Kidney epithelial cell (primary cell): ENCODE data around the gene MAPKAP1. TPM values are rescaled to one million over a fixed set of nuclear protein-coding genes. Genes with fewer than 3 reads are reported as not detected.
"Not testable (repeated sequence)": the region's sequence is repeated elsewhere in the genome, so short reads cannot be mapped to it uniquely, and the experiment has no call there.

Experiments used
- DNase-seq: peaks from one replicate; pipeline ENCODE4 v3.0.0-alpha.2; 2010; ENCODE audit warnings: low read depth
- H3K27me3 ChIP-seq: 2 replicates; pipeline ENCODE4 v1.6.0; 2011; ENCODE audit warnings: low read length; ENCODE audit not compliant: control insufficient read depth, insufficient read depth
- H3K36me3 ChIP-seq: 2 replicates; pipeline ENCODE4 v1.5.1; 2011; ENCODE audit warnings: low read length; ENCODE audit not compliant: control insufficient read depth, insufficient read depth
- H3K4me3 ChIP-seq: 2 replicates; pipeline ENCODE4 v1.5.1; 2011; ENCODE audit warnings: low read depth, mild to moderate bottlenecking, control low read depth, low read length
- total RNA-seq: library from RNA; depleted of rRNA; stranded (reverse); fragments of >200 nt; gene quantifications from 2 replicates; pipeline ENCODE4 v1.2.3, GENCODE V29; 2015
- TF ChIP-seq, protein P1 (sequence below): IDR thresholded peaks from 2 replicates; pipeline ENCODE4 v1.5.1; 2011; ENCODE audit warnings: mild to moderate bottlenecking, moderate library complexity, low read length, control low read depth, inconsistent platforms; ENCODE audit not compliant: insufficient read depth, poor library complexity, severe bottlenecking

The MAPKAP1 gene
- total RNA-seq, 1 donor from 2014 or later = 101 TPM

DNA sequence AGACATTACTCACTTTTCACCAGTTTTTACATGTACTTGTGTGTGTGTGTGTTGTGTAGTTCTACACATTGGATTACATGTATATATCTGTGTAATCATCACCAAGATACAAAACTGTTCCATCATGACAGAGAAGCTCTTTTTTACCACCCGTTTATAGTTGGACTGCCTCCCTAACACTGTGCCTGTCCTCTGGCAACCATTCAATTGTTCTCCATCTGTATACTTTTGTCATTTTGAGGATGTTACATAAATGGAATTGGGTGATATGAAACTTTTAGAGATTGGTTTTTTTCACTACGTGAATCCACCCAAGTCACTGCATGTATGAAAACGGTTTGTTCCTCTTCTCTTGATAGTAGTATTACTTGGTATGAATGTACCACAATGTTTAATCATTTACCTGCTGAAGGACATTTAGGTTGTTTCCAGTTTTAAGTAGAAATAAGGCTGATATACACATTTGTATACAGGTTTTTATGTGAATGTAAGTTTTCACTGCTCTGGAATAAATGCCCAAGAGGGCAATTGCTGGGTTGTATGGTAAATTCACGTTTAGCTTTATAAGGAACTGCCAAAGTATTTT is 126.2 kb downstream of the MAPKAP1 start:
- no peak for DNase-seq
- no peaks in the 10 kb centered on the region for H3K36me3 ChIP-seq
- H3K27me3 ChIP-seq = no peaks in the 10 kb centered on the region
- no peak overlapping the region for H3K4me3 ChIP-seq
- TF ChIP-seq, protein P1, sequence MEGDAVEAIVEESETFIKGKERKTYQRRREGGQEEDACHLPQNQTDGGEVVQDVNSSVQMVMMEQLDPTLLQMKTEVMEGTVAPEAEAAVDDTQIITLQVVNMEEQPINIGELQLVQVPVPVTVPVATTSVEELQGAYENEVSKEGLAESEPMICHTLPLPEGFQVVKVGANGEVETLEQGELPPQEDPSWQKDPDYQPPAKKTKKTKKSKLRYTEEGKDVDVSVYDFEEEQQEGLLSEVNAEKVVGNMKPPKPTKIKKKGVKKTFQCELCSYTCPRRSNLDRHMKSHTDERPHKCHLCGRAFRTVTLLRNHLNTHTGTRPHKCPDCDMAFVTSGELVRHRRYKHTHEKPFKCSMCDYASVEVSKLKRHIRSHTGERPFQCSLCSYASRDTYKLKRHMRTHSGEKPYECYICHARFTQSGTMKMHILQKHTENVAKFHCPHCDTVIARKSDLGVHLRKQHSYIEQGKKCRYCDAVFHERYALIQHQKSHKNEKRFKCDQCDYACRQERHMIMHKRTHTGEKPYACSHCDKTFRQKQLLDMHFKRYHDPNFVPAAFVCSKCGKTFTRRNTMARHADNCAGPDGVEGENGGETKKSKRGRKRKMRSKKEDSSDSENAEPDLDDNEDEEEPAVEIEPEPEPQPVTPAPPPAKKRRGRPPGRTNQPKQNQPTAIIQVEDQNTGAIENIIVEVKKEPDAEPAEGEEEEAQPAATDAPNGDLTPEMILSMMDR = no peak

DNA sequence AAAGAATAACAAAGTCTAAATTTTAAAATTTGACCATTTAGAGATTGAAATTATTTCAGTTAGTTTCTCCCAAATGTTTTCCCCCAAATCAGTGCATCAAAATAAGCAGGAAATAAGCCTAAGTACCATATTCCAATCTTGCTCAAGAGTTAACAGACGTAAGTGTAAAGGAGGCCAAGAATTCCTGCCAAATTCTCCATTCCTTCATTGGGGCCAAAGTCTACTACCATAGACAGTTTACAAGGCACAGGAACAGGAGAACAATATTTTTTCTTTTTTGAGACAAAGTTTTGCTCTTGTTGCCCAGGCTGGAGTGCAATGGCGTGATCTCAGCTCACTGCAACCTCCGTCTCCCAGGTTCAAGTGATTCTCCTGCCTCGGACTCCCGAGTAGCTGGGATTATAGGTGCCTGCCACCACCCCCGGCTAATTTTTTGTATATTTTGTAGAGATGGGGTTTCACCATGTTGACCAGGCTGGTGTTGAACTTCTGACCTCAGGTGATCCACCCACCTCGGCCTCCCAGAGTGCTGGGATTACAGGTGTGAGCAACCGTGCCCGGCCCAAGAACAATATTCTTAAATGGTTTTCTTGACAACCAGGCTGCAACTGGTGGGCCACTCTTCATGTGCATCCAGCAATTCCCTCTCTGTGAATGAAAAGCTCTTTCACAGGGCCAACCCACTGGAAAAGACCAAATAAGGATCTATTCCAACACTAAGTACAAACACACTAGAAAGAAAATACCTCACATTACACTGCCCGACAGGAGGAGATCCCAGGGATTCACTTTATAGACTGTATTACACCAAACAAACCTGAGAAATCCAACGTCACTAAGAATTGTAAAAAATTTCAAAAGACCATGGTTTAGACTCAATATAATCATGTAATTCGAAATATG is 127.7 kb downstream of the MAPKAP1 start:
- H3K4me3 ChIP-seq = no peak overlapping the region
- no peak for DNase-seq
- TF ChIP-seq, protein P1 = no peak

DNA sequence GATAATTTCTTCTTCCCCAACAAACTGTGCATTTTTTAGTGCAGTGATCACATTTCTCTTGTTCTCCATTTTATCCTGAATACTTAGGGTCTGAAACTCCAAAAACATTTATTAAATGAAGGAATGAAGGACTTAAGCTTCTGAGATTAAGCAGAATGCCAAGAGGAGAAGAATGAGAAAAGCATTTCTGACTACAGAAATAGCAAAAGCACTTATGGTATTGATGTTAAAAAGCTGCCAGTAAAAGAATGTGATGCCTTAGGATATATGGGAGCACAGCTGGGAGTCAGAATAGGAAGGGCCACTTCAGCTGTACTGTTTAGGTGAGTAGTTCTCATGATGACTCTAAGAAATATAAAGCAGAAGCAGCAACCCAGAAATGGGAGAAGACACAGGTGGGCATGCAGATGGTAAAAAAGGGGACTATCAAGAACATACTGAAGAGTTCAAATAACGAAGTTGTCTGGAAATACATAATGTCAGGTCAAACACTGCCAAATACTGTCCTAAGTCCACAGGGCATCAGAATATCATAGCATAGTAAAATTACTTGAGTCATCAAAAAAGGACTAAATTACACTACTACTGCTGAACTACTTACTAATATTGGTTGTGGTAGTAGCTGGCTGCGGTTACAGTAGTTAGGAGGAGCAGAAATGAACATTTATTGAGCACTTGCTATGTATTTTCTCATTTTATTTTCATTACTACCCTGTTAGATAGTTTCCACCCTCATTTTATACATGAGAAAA is 132.7 kb downstream of the MAPKAP1 start:
- Histone ChIP-seq H3K36me3 (no peaks in the 10 kb centered on the region), H3K27me3 (no peaks in the 10 kb centered on the region), H3K4me3 (no peak overlapping the region)
- TF ChIP-seq, protein P1 = no peak
- DNase-seq = no peak

More for the DNA sequence above, 127.7 kb downstream of the MAPKAP1 start:
- Histone ChIP-seq H3K36me3 (no peaks in the 10 kb centered on the region), H3K27me3 (no peaks in the 10 kb centered on the region)

DNA sequence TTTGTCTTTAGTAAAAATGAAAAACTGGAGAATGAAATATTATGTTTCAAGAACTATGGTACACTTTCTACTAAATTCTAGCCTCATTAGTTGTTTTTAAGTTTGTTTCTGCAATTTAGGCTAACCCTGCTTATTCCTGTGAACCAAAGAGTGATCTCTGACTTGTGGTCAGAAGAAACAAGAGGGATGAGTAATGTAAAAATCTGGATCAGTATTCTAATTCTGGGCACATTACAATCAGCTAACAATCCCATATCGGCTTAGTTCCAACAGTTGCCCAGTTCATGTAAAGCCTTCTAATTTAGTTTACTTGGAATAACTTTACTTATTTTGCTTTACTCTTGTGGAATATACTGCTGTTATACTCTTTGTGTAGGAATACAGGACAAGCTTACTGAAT is 134.5 kb downstream of the MAPKAP1 start:
- not testable (repeated sequence) for DNase-seq, H3K27me3 ChIP-seq, H3K4me3 ChIP-seq, H3K36me3 ChIP-seq

DNA sequence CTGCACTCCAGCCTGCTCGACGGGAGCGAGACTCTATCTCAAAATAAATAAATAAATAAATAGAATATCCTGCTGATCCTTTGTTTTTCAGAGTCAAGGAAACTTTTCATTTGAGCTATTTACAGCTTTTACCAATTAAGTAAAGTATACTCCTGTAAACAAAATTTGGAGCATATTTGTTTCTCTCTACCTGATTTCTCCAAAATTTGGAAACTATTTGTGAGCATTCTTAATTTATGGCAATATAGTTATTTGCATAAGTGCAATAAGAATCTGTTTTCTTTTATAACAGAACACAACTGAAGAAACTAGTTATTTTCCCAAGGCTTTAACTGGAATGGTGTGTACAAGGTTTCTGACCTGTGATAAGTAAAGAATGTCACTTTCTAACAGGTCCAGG is 135.2 kb downstream of the MAPKAP1 start:
- H3K4me3 ChIP-seq = not testable (repeated sequence)

DNA sequence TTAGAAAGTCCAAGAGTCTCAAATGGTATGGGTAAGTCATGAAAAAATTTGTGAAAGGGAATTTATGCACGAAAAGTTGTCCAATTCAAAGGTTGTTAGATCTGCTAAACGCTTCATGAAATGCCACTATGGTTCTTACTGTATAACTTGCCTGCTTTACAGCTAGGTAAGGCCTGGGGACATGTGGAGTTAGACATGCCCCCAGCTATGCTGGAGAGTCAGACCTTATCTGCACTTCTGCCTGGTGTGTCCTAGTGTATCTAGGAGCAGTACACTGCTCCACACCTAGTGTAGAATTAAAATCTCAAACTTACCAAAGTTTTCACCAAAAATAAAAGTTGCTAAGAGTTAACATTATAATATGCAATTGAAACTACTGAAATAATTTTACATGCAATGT is 136.8 kb downstream of the MAPKAP1 start:
- DNase-seq = no peak
- Histone ChIP-seq H3K4me3 (no peak overlapping the region), H3K27me3 (no peaks in the 10 kb centered on the region), H3K36me3 (no peaks in the 10 kb centered on the region)
- TF ChIP-seq, protein P1 = no peak

More for the DNA sequence above, 135.2 kb downstream of the MAPKAP1 start:
- H3K36me3 ChIP-seq, DNase-seq, H3K27me3 ChIP-seq: not testable (repeated sequence)
